GM19099 (cell line): Measurements from ENCODE around the gene ATXN7L1.

Experiments used
- POLR2A ChIP-seq: IDR thresholded peaks from 3 replicates; pipeline ENCODE4 v1.6.1; 2011; ENCODE audit warnings: low read depth; ENCODE audit not compliant: insufficient read length; ENCODE audit errors: extremely low read depth

Gene ATXN7L1, protein sequence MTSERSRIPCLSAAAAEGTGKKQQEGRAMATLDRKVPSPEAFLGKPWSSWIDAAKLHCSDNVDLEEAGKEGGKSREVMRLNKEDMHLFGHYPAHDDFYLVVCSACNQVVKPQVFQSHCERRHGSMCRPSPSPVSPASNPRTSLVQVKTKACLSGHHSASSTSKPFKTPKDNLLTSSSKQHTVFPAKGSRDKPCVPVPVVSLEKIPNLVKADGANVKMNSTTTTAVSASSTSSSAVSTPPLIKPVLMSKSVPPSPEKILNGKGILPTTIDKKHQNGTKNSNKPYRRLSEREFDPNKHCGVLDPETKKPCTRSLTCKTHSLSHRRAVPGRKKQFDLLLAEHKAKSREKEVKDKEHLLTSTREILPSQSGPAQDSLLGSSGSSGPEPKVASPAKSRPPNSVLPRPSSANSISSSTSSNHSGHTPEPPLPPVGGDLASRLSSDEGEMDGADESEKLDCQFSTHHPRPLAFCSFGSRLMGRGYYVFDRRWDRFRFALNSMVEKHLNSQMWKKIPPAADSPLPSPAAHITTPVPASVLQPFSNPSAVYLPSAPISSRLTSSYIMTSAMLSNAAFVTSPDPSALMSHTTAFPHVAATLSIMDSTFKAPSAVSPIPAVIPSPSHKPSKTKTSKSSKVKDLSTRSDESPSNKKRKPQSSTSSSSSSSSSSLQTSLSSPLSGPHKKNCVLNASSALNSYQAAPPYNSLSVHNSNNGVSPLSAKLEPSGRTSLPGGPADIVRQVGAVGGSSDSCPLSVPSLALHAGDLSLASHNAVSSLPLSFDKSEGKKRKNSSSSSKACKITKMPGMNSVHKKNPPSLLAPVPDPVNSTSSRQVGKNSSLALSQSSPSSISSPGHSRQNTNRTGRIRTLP

DNA sequence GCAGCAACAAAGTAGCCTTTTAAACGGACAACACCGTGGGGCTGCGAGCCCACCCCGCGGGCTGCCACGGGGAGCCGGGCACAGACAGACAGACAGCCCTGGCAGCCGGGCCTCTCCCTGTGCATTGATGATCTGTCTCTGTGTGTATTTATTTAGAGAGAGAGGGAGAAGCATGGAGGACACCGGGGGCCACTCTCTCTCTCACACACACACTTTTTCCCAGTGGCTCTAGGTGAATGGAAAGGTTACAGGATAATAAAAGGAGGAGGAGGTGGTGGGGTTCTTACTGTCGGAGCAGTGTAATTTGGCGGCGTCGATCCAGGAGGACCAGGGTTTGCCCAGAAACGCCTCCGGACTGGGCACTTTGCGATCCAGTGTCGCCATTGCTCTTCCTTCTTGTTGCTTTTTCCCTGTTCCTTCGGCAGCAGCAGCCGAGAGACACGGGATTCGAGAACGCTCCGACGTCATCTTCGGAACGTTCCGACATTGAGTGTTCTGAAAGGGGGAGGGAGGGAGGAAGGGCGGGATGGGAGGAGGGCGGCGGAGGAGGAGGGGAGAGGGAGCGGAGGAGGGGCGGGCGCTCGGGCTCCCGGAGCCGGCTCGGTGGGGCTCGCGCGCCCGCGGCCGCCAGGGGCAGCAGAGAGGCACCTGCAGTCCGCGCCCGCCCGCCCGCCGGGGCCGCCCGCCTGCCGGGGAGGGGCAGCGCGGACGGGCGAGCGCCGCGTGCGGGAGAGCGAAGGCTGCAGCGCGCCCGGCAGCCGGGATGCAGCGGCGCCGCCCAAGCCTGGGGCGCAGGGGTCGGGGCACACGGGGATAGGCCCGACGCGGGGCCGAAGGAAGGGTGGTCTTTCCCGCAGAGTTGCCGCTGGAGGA, at the start of gene ATXN7L1:
Gene ATXN7L1, minus strand, starts transcription at position 509 of the 873 bp plus-strand sequence. Its CDS starts 41 bp downstream, at position 468.
- TF ChIP-seq POLR2A: no peak

- TF ChIP-seq POLR2A: no peak
Measured at GRCh38 chr7:105926131-105926530, 49.7 kb upstream of the ATXN7L1 start.

GRCh38 chr7:105924945-105925344, 48.5 kb upstream of the ATXN7L1 start:
- no peak for TF ChIP-seq POLR2A

DNA sequence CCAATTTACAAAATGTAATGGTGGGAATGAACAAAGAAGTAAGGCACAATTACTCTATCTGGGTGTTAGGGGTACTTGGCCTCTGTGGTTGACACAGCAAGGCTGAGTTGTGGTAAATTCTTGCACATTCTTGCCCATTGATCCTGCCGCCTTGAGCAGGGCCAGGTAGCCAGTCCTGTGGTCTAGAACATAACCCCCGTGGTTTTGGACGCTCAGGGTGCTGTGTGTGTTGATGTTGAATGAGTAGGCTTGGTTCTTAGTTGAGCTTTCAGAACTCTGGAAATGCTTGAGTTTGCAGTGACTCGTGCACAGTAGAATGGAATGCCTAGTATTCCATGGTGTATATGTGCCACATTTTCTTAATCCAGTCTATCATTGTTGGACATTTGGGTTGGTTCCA, 44.4 kb upstream of the ATXN7L1 start:
- TF ChIP-seq POLR2A: no peak

GRCh38 chr7:105917659-105918058, 41.3 kb upstream of the ATXN7L1 start:
- no peak for TF ChIP-seq POLR2A

DNA sequence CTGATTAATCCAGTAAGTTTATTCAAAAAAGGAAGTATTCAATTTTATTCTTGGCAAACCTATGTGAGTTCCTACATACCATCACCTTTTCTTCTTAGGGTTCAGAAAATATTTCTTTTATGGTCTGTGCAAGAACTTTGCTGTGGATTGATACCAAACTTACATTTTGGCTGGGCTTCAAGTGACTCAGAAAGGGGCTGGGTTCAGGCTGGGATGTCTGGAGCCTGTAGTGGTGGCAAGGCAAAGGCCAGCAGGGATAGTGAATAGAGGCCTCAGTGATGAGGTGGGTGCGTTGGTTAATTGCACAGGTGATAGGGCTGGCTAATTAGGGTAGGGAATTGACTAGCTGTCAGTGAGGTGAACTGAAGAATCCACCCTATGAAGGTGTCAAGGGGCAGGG, 40.2 kb upstream of the ATXN7L1 start:
- TF ChIP-seq POLR2A: no peak

DNA sequence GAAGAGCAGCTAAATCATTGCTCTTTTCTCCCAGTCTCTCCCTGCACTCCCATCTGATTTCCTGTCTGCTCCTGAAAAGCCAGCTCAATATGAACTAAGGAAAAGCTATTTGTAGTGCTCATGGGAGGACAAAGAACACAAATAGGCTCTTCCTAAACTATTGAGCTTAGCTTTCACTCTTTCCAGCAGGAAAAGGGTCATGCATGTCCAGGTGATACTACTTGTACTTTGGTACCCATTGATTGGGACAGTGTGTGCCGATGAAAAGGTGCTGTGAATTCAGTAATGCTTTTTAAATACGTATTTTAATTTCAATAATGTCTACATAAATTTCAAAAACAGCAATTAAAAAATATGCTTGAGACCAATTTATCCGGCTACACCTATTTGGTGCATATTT, 37.5 kb upstream of the ATXN7L1 start:
- TF ChIP-seq POLR2A: no peak

DNA sequence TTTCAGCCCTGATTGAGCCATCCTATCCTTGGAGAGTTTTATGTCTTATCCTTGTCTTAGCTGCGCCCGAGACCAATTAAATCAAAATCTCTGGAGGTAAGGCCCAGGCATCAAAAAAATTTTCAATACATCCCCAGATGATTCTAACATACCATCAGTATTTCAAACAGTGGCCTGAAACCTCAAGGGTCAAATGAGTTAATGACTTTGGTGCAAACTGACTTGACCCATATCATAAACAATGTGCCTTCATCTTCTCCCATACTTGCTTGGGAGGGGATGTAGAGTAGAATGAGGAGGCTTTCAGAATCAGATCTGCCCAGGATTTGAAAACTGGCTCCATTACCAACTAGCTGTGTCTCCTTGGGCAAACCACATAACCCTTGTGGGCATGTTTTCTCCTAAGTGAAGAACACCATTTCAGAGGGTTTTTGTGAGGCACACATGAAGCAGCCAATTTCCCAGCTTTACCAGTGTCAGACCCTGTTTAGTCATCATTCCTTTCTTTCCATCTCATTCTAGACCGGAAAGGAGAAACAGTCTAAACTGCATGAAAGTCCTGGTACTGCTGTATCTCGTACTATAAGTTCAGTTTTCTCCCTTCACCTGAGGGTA, 35.7 kb upstream of the ATXN7L1 start:
- TF ChIP-seq POLR2A: no peak

GRCh38 chr7:105910172-105910571, 33.8 kb upstream of the ATXN7L1 start:
- TF ChIP-seq POLR2A: no peak

GRCh38 chr7:105909742-105910141, 33.3 kb upstream of the ATXN7L1 start:
- no peak for TF ChIP-seq POLR2A

- TF ChIP-seq POLR2A: no peak
Measured at GRCh38 chr7:105907129-105907846, 30.9 kb upstream of the ATXN7L1 start.

DNA sequence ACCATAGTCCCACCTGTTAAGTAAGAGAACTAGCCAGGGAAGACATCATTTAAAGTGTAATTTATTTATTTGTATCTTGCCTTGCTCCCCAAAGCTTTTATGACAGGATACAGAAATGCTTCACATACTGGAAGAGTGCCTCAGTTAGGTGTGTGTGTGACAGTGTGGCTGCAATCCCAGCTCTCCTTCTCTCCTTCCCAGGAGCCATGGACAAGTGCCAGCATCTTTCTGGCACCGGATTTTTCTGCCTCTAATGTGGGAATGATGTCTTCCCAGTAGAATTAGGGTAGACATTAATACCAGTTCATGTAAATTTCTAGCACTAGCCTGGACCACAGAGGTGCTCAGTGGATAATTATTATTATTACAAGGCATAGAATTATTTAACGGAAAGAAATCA, 30.3 kb upstream of the ATXN7L1 start:
- TF ChIP-seq POLR2A: no peak

GRCh38 chr7:105905910-105906568, 29.6 kb upstream of the ATXN7L1 start:
- no peak for TF ChIP-seq POLR2A
